ENCODE data around the gene ARID1B. TPM values are rescaled to one million over a fixed set of nuclear protein-coding genes. Genes with fewer than 3 reads are reported as not detected.

ARID1B gene
- total and polyA plus RNA-seq, 10 of the 15 experiments (the other 5 are each of a cell fraction or from before 2014, with no cell fraction given): 24.7 to 133 (median 54.6) TPM

DNA sequence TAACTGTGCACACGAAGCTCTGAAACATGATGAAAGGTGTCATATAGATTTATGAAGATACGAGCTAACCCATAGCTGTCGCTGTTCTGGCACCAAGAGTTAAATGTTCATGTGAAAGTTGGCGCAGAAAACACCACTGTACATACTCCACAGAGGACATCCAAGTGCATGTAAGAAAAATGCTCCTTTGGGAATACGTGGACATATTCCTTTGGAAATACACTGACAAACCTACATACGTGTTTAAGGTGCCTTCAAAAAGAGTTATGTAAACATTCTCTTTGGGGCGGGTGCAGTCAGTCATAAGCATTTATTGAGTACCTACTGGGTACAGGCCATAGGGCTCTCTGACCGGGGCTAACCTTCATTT lies 723 bp upstream of the ARID1B start (continued):
- TF ChIP-seq REST (IDR thresholded peaks at IDR 0.05; ENCODE audit: low read depth, low read length) (no peak), IKZF2 (IDR thresholded peaks at IDR 0.05) (peak; percentile 43 to 65; a peak in 3 of 4 replicates), RELB (IDR thresholded peaks at IDR 0.05; ENCODE audit: low read depth) (peak; percentile 65), SMARCA5 (IDR thresholded peaks at IDR 0.05) (peak; percentile 76), KAT2A (conservative IDR thresholded peaks at IDR 0.05; ENCODE audit: control insufficient read depth, low read depth, low read length) (no peak), EZH2 (IDR thresholded peaks at IDR 0.05; ENCODE audit: borderline replicate concordance, control insufficient read depth, low read depth, low read length) (no peak), NR2C1 (IDR thresholded peaks at IDR 0.05) (no peak), FOS (IDR thresholded peaks at IDR 0.05; ENCODE audit: borderline replicate concordance, extremely low read depth, insufficient read length) (no peak), ZNF217 (IDR thresholded peaks at IDR 0.05) (peak; percentile 27; the same call in 1 of the 2 replicates), NBN (IDR thresholded peaks at IDR 0.05) (no peak), EGR1 (IDR thresholded peaks at IDR 0.05; ENCODE audit: borderline replicate concordance in 1 of 2, low read depth in 2 of 2, low read length in 2 of 2) (no peak), HDGF (IDR thresholded peaks at IDR 0.05) (no peak), HCFC1 (IDR thresholded peaks at IDR 0.05; ENCODE audit: low read length) (no peak), TCF7 (IDR thresholded peaks at IDR 0.05; ENCODE audit: borderline replicate concordance) (no peak), NFYB (IDR thresholded peaks at IDR 0.05; ENCODE audit: insufficient read depth, low read depth, low read length) (no peak), BRCA1 (IDR thresholded peaks at IDR 0.05; ENCODE audit: low read depth, low read length) (no peak), BACH1 (IDR thresholded peaks at IDR 0.05; ENCODE audit: borderline replicate concordance) (no peak), CHD4 (IDR thresholded peaks at IDR 0.05) (no peak), MYB (IDR thresholded peaks at IDR 0.05; ENCODE audit: borderline replicate concordance, low read depth, low read length) (no peak), RELA (IDR thresholded peaks at IDR 0.05; ENCODE audit: borderline replicate concordance, partially characterized antibody) (no peak), CBX5 (IDR thresholded peaks at IDR 0.05; ENCODE audit: low read depth) (no peak)
- TF ChIP-seq, protein P1, sequence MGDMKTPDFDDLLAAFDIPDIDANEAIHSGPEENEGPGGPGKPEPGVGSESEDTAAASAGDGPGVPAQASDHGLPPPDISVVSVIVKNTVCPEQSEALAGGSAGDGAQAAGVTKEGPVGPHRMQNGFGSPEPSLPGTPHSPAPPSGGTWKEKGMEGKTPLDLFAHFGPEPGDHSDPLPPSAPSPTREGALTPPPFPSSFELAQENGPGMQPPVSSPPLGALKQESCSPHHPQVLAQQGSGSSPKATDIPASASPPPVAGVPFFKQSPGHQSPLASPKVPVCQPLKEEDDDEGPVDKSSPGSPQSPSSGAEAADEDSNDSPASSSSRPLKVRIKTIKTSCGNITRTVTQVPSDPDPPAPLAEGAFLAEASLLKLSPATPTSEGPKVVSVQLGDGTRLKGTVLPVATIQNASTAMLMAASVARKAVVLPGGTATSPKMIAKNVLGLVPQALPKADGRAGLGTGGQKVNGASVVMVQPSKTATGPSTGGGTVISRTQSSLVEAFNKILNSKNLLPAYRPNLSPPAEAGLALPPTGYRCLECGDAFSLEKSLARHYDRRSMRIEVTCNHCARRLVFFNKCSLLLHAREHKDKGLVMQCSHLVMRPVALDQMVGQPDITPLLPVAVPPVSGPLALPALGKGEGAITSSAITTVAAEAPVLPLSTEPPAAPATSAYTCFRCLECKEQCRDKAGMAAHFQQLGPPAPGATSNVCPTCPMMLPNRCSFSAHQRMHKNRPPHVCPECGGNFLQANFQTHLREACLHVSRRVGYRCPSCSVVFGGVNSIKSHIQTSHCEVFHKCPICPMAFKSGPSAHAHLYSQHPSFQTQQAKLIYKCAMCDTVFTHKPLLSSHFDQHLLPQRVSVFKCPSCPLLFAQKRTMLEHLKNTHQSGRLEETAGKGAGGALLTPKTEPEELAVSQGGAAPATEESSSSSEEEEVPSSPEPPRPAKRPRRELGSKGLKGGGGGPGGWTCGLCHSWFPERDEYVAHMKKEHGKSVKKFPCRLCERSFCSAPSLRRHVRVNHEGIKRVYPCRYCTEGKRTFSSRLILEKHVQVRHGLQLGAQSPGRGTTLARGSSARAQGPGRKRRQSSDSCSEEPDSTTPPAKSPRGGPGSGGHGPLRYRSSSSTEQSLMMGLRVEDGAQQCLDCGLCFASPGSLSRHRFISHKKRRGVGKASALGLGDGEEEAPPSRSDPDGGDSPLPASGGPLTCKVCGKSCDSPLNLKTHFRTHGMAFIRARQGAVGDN (IDR thresholded peaks at IDR 0.05): no peak

Data from GM12878 (cell line).